ENCODE results near the gene AK3.
"Not testable (repeated sequence)": the region's sequence is repeated elsewhere in the genome, so short reads cannot be mapped to it uniquely, and the experiment has no call there.

Gene AK3

DNA sequence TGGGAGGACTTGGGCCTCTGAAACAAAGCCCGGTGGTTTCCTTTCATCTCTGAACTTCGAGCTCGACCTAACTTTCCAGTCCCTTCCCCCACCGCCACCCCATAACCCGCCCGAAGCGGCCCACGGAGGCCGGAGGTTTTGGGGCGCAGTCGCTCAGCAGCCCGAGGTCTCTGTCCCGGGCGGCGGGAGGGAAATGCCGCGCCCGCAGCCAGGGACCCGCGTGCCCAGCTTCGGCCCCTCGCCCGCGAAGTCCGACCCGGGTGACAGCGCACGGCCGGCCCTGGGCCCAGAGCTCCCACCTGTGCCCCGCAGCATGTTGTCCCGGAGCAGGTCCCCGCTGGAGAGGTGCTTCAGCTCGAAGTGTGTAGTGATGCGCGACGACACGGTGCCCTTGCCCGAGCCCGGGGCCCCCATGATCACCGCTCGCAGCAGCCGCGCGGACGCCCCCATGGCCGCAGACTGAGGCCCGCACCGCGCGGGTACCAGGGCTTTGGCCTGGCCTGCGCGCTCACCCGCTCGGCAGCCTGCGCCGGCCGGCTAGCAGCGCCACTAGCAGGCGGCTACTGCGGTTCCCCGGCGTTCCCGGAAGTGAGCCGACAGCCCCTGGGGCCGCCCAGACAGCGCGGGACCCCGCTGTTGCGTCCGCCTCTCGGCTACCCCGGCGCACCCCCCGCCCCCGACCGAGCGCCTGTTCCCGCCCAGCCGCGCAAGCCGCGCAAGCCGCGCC is at the start of gene AK3:
Gene AK3 (minus strand): TSS at position 565 of the 727 bp plus-strand sequence. CDS start 115 bp downstream, at position 450.
- DNase-seq = peak; percentile 9

DNA sequence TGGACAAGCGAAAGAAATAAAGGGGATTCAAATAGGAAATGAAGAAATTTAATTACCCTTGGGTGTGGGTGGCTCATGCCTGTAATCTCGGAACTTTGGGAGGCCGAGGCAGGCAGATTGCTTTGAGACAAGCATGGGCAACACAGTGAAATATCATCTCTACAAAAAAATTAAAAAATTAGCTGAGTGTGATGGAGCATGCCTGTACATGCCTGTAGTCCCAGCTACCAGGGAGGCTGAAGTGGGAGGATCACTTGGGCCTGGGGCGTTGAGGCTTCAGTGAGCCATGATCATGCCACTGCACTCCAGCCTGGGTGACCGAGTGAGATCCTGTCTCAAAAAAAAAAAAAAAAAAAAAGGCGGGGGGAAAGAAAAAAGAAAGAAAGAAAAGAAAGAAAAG is 47.7 kb upstream of the AK3 start:
- DNase-seq = no peak

DNA sequence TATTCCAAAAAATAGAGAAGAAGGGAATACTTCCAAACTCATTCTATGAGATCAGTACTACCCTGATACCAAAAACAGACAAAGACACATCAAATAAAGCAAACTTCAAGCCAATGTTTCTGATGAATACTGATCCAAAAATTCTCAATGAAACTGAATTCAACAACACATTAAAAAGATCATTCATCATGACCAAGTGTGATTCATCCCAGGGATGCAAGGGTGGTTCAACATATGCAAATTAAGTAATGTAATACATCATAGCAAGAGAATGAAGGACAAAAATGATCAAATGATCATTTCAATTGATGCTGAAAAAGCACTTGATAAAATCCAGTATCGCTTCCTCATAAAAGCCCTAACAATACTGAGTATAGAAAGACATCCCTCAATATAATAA is 46.9 kb upstream of the AK3 start:
- DNase-seq = no peak

DNA sequence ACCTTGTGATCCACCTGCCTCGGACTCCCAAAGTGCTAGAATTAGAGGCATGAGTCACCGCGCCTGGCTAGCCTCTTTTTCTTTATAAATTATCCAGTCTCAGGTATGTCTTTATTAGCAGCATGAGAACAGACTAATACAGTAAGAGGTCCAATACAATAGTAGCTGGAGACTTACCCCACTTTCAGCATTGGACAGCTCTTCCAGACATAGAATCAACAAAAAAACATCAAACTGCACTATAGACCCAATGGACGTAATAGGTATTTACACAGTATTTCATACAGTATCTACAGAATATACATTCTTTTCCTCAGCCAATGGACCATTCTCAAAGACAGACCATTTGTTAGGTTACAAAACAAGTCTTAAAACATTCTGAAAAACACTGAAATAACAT is 45.6 kb upstream of the AK3 start:
- DNase-seq = no peak

DNA sequence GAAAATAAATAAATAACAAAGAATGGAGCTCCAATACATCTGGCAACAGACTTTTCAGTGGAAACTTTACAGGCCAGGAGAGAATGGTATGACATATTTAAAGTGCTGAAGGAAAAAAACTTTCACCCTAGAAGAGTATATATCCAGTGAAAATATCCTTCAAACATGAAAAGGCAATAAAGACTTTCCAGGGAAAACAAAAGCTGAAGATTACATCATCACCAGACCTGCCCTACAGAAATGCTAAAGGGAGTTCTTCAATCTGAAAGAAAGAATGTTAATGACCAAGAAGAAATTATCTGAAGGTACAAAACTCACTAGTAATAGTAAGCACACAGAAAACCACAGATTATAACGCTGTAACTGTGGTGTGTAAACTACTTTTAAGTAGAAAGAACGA is 43.4 kb upstream of the AK3 start:
- DNase-seq = no peak

DNA sequence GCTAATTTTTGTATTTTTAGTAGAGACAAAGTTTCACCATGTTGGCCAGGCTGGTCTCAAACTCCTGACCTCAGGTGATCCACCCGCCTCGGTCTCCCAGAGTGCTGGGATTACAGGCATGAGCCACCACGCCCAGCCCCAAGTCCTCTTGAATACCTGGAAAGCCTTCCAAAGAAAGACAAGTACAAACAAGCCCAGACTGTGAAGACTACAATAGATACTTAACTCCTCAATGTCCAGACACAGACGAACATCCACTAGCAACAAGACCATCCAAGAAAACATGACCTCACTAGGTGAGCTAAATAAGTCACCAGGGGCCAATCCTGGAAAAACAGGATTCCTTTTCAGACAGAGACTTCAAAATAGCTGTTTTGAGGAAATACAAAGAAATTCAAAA is 42.2 kb upstream of the AK3 start:
- not testable (repeated sequence) for DNase-seq

DNA sequence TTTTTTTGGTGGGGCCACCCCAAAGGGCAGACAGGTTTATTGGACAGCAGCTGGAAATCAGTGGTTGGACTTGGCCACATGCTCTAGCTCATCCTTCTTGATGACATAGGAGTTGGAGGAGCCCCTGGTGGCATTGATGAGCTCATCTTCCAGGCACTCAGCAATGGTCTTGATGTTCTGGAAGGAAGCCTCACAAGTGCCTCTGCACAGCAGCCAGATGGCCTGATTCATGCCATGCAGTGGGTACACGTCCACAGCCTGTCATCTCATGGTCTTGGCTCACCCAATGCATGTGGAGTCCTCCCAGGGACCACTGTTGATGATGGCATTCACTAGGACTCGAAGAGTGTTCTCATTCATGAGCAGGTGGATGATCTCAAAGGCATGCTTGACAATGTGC is 40.4 kb upstream of the AK3 start:
- DNase-seq = no peak

DNA sequence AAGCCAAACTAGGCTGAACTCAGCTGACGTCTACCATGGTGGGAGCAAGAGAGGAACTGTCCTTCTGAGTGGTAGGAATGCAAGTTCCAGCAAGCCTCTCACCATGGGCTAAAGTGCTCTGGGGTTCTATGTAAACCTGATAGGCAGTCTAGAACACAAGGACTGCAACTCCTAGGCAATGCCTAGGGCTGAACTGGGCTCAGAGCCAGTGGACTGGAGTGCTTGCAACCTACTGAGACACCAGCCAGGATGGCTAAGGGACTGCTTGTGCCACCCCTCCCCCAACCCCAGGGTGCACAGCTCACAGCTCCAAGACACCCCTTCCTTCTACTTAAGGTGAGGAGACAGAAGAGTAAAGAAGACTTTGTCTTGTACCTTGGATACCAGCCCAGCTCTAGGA is 39.6 kb upstream of the AK3 start:
- DNase-seq = no peak

DNA sequence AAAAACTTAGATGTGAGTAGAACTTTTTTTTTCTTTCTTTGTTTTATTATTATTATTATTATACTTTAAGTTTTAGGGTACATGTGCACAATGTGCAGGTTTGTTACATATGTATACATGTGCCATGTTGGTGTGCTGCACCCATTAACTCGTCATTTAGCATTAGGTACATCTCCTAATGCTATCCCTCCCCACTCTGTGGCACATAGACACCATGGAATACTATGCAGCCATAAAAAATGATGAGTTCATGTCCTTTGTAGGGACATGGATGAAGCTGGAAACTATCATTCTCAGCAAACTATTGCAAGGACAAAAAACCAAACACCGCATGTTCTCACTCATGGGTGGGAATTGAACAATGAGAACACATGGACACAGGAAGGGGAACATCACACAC is 34.0 kb upstream of the AK3 start:
- not testable (repeated sequence) for DNase-seq

DNA sequence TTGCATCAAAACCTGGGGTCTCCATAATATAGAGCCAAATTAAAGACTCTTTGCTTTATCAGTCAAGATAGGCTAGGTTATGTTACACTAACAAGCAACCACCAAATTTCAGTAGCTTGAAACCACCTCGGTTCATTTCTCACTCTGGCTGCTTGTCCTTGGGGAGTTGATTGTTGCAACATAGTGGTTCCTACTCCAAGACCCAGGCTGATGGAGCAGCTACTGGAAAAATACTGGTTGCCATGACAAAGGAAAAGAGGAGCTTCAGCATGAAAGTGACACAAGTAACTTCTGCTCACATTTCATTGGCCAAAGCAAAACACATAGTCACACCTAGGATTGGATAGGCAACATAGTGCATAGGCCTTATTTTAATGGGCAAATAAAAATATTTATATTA is 33.2 kb upstream of the AK3 start:
- DNase-seq = no peak

DNA sequence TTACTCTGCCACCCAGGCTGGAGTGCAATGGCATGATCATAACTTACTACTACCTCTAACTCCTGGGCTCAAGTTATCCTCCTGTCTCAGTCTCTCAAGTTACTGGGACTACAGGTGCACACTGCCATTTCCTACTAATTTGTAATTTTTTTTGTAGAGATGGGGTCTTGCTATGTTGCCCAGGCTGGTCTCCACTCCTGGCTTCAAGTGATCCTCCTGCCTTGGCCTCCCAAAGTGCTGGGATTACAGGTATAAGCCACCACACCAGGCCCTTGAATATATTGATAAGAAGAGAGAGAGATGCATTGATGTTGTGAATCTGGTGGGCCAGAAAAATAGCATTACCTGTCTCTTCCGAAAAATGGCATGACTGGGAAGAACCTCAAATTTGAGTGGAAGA is 30.8 kb upstream of the AK3 start:
- no peak for DNase-seq

DNA sequence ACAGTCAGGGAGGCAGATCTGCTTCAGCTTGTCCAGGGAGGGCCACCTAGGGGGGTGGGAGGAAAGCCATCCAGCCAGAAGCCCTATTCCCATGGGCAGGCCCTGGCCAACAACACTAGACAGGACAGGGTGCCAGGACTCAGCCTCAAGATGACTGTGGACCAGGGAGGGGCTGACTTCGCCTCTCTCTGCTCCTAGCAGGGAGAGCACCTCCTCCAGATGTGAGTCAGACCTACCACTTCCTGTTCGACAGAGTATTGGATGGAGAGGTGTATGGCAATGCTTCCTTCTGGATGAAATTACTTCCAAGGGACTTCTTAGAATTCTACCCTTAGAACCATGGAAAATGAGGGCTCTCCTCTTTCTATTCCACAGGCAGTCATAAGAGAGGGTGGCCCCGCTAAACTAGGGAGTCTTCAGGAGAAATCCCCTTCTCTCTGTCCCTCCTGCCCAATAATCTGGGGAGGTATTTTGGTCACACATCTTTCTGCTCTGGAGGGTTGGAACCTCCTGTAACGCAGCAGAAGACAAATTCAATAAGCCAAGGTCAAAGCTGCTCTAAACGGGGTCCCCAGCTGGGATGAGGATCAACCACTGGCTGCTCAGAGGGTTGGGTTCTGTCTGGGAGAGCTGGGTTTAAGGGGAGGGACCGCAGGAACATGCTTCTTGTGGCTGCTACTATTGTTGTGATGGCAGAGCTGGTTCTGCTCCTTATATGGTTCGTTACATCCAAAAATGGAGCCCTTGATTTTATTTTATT is 28.5 kb upstream of the AK3 start:
- no peak for DNase-seq

DNA sequence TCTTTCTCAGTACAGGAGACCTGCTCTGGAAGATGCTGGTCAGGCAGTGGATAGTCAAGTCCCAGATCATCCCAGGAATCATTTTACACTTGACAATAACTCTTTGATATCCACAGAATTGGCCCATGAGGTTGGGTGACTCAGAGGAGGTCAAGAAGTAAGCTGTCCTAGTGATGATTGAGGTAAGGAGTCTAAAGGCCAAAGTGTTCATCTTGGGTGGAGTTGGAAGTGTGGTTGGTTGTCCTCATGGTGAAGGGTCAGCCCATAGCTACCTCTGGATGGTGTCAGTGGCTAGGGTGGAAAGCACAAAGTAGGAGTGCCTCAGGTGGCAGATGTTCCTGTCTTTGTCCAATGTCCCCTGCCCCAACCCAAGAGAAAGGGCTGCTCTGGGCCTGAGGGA is 27.7 kb upstream of the AK3 start:
- DNase-seq = no peak

DNA sequence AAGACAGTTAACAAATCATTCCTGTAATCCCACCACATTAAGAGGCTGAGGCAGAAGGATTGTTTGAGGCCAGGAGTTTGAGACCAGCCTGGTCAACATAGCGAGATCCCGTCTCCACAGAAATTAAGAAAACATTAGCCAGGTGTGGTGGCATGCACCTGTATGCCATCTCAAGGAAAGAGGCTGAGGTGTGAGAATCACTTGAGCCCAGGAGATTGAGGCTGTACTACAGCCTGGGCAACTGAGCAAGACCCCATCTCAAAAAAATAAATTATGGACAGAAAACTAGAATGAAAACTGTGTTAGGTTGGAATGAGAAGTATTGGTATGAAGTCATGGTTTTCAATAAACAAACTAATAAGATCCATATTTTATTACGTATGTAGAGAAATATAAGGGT is 23.0 kb upstream of the AK3 start:
- DNase-seq = no peak

DNA sequence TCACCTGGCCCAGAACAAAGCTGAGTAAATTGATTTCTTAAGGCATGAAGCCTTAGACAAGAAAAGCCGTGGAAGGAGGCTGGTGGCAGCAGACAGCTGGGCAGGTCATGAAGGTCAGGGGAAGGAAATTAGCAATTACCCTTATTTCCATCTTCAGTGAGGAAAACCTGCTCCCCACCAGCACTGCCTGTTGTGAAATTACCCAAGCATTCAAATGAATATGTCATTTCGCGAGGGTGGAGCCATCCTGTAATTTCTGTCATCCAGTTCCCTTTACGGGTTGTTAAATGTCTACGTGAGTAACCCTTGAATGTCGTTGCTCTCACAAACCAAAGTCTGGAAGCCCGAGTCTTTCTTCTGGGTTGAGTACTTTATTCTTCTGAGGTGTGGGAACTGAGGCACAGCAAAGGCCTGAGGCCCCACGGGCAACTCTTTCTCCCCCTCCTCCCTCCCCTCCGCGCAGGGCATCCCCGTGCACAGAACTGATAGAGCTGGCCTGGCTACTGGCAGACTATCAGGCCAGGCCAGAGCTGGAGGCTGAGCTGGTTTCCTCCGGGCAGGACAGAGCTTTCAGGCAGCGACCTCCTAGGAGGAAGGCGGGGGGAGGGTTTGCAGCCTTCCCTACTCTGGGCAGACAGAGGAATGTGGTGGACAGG is 22.0 kb upstream of the AK3 start:
- no peak for DNase-seq

DNA sequence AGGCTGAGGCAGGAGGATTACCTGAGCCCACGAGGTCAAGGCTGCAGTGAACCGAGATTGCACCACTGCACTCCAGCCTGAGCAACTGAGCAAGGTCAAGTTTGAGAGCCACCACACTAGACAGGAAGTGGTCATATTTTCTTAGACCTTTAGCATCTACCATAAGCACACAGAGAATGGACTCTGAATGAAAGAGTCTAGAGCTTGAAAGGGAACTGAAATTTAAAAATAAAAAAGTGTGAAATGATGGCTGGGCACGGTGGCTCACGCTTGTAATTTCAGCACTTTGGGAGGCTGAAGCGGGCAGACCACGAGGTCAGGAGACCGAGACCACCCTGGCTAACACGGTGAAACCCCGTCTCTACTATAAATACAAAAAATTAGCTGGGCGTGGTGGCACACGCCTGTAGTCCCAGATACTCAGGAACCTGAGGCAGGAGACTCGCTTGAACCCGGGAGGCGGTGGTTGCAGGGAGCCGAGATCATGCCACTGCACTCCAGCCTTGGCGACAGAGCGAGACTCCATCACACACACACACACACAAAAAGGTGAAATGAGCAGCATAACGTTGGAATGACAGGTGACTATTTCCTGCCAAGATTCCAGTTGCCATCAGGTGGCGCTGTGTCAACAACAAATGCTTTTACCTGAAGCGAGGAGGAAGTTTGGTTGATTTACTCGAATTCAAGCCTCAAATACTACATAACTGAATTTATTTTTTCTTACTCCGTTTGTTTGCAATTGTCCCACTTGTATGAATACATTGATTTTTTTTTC is 21.3 kb upstream of the AK3 start:
- no peak for DNase-seq

DNA sequence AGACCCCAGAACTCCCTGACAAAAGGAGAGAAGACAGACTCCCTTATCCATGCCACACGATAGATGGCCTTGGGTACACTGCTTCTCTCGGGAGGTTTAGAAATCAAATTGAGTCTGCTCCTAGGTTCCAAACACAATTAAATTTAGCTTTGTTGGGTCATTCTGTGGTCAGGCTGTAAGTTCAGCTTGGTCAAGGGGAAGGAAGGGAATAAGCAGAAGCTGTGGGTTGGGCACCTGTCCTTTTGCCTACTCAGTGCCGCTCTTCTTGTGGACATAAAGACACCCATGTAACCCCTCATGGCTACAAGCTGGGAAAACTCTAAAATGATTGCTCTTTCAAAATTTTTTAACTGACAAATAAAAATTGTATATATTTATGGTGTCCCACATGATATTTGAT is 19.1 kb upstream of the AK3 start:
- no peak for DNase-seq

DNA sequence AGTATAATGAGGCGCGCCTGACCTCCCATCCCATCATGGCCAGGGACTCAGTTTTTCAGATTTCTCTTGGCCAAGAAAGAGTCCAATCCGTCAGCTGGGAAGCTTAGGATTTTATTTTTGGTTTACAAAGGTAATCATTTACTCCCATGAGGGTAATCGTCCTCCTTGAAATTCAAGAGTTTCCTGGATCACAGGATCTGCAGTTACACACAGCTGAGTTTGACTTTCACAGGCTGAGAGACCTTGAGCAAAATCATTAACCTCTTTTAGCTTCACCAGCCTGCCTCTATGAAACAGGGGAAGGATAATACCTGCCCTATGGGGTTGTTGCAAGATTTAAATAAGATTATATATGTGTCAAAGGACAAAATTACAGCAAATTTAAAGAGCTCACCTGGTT is 15.4 kb upstream of the AK3 start:
- DNase-seq = no peak

DNA sequence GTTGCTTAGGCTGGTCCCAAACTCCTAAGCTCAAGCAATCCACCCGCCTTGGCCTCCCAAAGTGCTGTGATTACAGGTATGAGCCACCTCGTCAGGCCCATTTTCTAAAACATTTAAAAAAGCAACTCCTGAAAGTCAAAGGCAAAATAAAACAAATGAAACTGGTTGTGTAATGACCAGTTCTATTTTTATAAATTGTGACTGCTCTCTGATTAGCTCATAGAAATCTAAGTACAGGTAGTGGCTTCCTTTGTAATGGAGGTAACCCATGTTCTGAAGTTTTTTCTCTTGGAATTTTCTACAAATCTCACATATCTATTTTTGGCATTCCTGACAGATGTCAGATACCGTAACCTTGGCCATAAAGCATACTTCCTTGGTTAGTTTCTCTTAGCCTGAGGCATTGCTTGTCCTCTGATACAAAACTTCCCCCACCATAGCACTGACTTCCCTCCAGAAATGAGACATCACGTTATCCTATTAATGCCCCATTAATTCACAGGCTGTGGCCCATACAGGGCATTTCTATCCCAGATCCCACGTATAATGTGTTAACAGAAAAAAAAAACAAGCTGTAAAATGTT is 14.1 kb upstream of the AK3 start:
- no peak for DNase-seq

DNA sequence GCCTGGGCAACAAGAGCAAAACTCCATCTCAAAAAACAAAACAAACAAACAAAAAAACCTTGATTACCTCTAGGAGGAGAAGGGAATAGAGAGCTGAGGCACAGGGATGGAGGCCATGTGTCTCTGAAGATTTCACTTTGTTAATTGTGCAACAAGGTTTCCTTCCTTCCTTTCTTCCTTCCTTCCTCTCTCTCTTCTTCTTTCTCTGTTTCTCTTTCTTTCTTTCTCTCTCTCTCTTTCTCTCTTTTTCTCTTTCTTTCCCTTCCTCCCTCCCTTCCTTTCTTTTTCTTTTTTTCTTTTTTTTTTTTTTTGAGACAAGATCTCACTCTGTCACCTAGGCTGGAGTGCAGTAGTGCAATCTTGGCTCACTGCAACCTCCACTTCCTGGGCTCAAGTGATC is 13.5 kb upstream of the AK3 start:
- not testable (repeated sequence) for DNase-seq

DNA sequence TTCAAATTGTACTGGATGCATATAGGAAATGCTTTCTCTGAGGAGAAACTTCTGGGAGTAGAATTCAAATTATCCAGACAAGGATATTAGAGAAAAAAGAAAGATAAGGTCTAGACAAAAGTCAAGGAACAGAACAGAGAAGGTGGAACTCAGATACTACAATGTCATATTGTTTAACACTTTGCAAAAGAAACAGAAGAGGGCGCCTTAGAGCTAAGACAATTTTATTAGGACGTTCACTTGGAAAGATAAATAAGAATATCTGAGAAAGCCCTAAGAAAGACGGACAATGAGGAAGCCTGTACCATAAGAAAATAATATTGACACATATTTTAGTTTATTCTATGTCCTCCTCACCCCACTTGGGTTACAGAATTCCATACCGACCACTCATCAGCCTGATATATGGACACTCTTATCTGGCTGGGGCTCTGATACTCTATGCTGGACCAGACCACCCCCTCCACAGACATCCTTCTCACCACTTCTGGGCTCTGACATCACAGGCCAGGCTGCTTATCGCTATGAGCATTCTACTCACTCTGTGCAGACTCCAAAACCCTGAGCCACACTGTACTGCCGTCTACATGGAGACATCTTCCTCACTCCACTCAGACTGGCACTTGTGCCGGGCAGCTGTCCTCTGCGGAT is 9.1 kb upstream of the AK3 start:
- no peak for DNase-seq

DNA sequence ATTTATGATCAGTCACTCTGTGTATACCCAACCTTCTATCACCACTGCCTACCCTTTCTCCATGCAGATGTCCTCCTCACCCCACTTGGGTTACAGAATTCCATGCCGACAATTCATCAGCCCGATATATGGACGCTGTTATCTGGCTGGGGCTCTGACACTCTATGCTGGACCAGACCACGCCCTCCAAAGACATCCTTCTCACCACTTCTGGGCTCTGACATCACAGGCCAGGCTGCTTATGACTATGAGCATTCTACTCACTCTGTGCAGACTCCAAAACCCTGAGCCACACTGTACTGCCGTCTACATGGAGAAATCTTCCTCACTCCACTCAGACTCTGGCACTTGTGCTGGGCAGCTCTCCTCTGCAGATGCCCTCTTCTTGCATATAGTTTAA is 7.6 kb upstream of the AK3 start:
- no peak for DNase-seq

Measured in GOT3 (cell line).